ENCODE data around the gene MRAP. TPM values are rescaled to one million over a fixed set of nuclear protein-coding genes. Genes with fewer than 3 reads are reported as not detected.
"Not testable (repeated sequence)": the region's sequence is repeated elsewhere in the genome, so short reads cannot be mapped to it uniquely, and the experiment has no call there.

Gene MRAP
- total RNA-seq, 1 donor from 2014 or later = 3.9 TPM

- Histone ChIP-seq H3K36me3 (no peaks in the 10 kb centered on the region), H3K9me3 (no peaks in the 10 kb centered on the region), H3K27ac (no peak overlapping the region), H3K4me1 (no peaks in the 10 kb centered on the region), H3K4me3 (no peak overlapping the region), H3K27me3 (no peaks in the 10 kb centered on the region)
- TF ChIP-seq POLR2AphosphoS5 (IDR thresholded peaks at IDR 0.05; ENCODE audit: insufficient read depth in 1 of 2, low read depth in 1 of 2) (no peak), CTCF (IDR thresholded peaks at IDR 0.05) (no peak), POLR2A (IDR thresholded peaks at IDR 0.05) (no peak)
- intact Hi-C loops (cut with DNase I) = no loop called here
- peak in 1 of 2 donors; percentile 29 for DNase-seq (ENCODE audit: extremely low spot score in 2 of 2)
Measured at GRCh38 chr21:32304998-32305397, 6.3 kb downstream of the MRAP start.

DNA sequence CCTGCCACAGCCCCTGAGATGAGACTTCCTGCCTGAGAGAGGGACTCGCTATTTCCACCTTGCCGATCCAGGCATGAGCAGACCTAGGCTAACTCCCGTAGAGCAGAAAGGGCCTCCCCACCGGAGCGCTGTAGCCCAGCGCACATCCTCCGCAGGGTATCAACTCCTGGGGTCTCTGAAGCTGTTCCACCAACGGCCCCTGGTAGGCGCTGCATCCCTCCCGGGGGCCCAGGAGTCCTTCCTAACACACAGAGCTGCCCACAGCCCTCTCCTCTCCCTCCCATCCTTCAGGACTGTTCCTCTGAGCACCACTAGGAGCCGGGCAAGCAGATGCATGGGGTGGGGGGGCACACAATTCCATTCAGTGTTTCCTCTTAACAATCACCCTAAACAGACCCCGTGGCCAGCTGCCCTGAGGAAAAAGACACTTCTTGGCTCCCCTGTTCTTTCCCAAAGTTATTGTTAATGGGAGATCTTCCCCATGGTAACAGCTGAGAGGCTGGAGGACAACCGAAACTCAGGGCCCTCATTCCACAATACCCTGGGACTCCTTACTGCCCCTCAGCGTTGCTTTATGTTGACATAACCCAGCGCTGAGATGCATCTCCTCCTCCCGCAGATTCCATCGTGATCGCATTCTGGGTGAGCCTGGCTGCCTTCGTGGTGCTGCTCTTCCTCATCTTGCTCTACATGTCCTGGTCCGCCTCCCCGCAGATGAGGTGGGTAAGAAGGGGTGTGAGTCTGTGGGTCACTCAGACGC is 7.5 kb downstream of the MRAP start:
- intact Hi-C loops (cut with DNase I) = no loop called here
- peak in 1 of 2 donors; percentile 76 for DNase-seq (ENCODE audit: extremely low spot score in 2 of 2)
- no peaks in the 10 kb centered on the region for H3K9me3 ChIP-seq
- no peak for TF ChIP-seq CTCF (IDR thresholded peaks at IDR 0.05)
- TF ChIP-seq POLR2A (IDR thresholded peaks at IDR 0.05) = no peak
- no peak for TF ChIP-seq POLR2AphosphoS5 (IDR thresholded peaks at IDR 0.05; ENCODE audit: insufficient read depth in 1 of 2, low read depth in 1 of 2)
- H3K4me3 ChIP-seq = no peak overlapping the region
- no peaks in the 10 kb centered on the region for H3K36me3 ChIP-seq
- H3K27ac ChIP-seq = no peak overlapping the region
- H3K4me1 ChIP-seq = no peaks in the 10 kb centered on the region
- H3K27me3 ChIP-seq = no peaks in the 10 kb centered on the region

DNA sequence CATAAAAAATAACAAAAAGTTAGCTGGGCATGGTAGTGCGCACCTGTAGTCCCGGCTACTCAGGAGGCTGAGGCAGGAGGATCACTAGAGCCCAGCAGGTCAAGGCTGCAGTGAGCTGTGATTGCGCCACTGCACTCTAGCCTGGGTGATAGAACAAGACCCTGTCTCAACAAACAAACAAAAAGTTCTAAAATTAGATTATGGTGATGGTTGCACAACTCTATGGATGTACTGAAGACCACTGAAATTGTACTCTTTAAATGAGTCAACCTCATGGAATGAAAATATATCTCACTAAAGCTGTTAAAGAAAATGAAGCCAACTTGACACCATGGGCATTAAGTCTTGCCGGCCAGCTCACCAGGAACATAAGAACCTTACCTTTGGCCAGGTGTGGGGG is 9.1 kb downstream of the MRAP start:
- Histone ChIP-seq H3K9me3 (no peaks in the 10 kb centered on the region), H3K27ac (no peak overlapping the region), H3K4me1 (no peaks in the 10 kb centered on the region), H3K36me3 (peaks cover 0 to 6% of the 10 kb centered on the region in 2 donors), H3K4me3 (no peak overlapping the region), H3K27me3 (no peaks in the 10 kb centered on the region)
- DNase-seq (ENCODE audit: extremely low spot score in 2 of 2) = no peak
- intact Hi-C loops (cut with DNase I) = no loop called here
- TF ChIP-seq POLR2A (IDR thresholded peaks at IDR 0.05) = no peak
- no peak for TF ChIP-seq POLR2AphosphoS5 (IDR thresholded peaks at IDR 0.05; ENCODE audit: insufficient read depth in 1 of 2, low read depth in 1 of 2)
- no peak for TF ChIP-seq CTCF (IDR thresholded peaks at IDR 0.05)

DNA sequence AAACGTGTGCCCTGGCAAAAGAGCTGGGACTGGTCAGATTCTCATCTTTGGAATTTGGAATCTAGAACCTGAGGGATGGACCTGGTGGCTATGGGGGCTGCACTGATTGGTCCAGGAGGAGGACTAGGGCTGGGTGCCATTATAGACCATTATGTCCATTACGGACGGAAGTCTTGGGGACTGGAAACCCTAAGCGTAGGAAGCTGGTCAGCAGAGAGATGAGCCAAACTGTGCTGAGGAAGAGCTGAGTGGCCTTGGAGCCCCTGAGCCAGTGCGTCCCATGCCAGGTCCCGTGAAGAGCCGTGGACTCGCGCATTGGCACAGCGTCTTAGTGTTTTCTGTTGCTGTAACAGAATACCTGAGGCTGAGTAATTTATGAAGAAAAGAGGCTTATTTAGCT is 10.0 kb downstream of the MRAP start:
- Histone ChIP-seq H3K9me3 (no peaks in the 10 kb centered on the region), H3K4me3 (no peak overlapping the region), H3K27ac (no peak overlapping the region), H3K27me3 (no peaks in the 10 kb centered on the region), H3K4me1 (no peaks in the 10 kb centered on the region), H3K36me3 (peaks cover 0 to 9% of the 10 kb centered on the region in 2 donors)
- intact Hi-C loops (cut with DNase I) = no loop called here
- TF ChIP-seq CTCF (IDR thresholded peaks at IDR 0.05) (no peak), POLR2AphosphoS5 (IDR thresholded peaks at IDR 0.05; ENCODE audit: insufficient read depth in 1 of 2, low read depth in 1 of 2) (no peak), POLR2A (IDR thresholded peaks at IDR 0.05) (no peak)
- peak in 1 of 2 donors; percentile 77 for DNase-seq (ENCODE audit: extremely low spot score in 2 of 2)

- Histone ChIP-seq H3K4me3 (no peak overlapping the region), H3K27me3 (no peaks in the 10 kb centered on the region), H3K4me1 (no peaks in the 10 kb centered on the region), H3K27ac (no peak overlapping the region), H3K36me3 (peaks cover 0 to 19% of the 10 kb centered on the region in 2 donors), H3K9me3 (no peaks in the 10 kb centered on the region)
- peak in 1 of 2 donors; percentile 71 for DNase-seq (ENCODE audit: extremely low spot score in 2 of 2)
- no peak for TF ChIP-seq CTCF (IDR thresholded peaks at IDR 0.05)
- TF ChIP-seq POLR2A (IDR thresholded peaks at IDR 0.05) = no peak
- no peak for TF ChIP-seq POLR2AphosphoS5 (IDR thresholded peaks at IDR 0.05; ENCODE audit: insufficient read depth in 1 of 2, low read depth in 1 of 2)
- intact Hi-C loops (cut with DNase I) = no loop called here
Measured at GRCh38 chr21:32309906-32310460, 11.3 kb downstream of the MRAP start.

DNA sequence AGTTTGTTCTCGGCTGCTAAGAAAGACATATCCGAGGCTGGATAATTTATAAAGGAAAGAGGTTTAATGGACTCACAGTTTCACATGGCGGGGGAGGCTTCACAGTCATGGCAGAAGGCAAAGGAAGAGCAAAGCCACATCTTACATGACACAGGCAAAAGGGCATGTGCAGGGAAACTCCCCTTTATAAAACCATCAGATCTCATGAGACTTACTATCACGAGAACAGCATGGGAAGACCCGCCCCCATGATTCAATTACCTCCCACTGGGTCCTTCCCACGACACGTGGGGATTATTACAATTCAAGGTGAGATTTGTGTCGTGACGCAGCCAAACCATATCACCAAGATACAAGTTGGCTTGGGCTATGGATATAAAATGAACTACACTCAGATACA is 12.3 kb downstream of the MRAP start:
- H3K27me3 ChIP-seq; intact Hi-C loops (cut with DNase I); H3K9me3 ChIP-seq; H3K27ac ChIP-seq; H3K4me1 ChIP-seq; H3K4me3 ChIP-seq: not testable (repeated sequence)
- DNase-seq (ENCODE audit: extremely low spot score in 2 of 2) = peak in 1 of 2 donors; percentile 25
- peaks cover 0 to 28% of the 10 kb centered on the region in 2 donors for H3K36me3 ChIP-seq

Data from vagina (tissue), 2 donors.